ENCODE data around the gene PTRH1.

Gene PTRH1

DNA sequence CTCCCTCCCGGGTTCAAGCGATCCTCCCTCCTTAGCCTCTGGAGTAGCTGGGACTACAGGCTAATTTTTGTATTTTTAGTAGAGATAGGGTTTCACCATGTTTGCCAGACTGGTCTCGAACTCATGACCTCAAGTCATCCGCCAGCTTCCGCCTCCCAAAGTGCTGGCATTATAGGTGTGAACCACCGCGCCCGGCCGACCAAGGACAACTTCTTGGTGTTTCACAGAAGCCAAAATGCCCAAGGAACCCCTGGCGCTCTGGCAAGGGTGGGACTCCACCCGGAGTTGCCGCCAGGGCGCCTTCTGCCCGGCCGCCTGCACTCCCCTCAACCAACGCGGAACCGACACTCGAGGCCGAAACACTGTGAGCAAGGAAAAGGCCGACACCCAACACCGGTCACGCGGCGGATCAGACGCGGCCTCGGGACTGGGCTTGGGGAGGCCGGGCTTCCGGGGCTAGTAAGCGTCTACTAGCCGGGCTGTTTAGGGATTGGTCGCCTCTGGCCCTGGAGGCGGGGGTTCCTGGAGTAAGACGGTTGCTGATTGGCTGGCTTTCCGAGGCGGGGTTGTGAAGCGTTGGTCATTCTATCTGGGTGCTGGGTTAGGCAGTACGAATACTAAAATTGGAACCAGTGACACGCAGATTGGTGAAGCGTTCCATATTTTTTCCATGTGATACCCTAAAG is 16.3 kb downstream of the PTRH1 start:
- in situ Hi-C loops (cut with MboI; ENCODE audit: low sequenced_read_pairs) = no loop called here

DNA sequence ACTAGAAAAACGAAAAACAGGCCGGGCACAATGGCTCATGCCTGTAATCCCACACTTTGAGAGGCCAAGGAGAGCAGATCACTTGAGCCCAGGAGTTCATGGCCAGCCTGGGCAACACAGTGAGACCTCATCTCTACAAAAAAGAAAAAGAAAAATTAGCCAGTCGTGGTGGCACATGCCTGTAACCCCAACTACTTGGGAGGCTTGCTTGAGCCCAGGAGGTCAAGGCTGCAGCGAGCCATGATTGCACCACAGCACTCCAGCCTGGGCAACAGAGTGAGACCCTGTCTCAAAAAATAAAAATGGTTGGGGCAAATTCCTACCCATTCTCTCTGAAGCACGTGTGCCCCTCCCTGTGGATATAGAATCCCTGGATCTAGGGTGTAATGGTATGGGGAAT is 17.1 kb downstream of the PTRH1 start:
- in situ Hi-C loops (cut with MboI; ENCODE audit: low sequenced_read_pairs) = no loop called here

DNA sequence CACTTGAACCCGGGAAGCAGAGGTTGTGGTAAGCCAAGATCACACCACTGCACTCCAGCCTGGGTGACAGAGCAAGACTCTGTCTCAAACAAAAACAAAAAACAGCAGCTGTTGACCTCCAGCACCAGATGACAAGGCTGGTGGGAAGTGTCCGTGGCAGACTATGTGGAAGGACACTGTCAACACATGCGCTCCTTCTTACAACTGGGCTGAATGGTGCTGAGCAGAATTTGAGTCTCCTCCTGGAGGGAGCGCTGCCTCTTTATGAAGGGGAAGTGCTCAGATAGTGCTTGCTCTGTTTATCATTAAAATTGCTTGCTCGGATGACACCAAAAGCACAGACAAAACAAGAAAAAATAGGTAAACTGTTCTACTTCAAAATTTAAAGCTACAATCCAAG is 17.9 kb downstream of the PTRH1 start:
- in situ Hi-C loops (cut with MboI; ENCODE audit: low sequenced_read_pairs) = no loop called here

DNA sequence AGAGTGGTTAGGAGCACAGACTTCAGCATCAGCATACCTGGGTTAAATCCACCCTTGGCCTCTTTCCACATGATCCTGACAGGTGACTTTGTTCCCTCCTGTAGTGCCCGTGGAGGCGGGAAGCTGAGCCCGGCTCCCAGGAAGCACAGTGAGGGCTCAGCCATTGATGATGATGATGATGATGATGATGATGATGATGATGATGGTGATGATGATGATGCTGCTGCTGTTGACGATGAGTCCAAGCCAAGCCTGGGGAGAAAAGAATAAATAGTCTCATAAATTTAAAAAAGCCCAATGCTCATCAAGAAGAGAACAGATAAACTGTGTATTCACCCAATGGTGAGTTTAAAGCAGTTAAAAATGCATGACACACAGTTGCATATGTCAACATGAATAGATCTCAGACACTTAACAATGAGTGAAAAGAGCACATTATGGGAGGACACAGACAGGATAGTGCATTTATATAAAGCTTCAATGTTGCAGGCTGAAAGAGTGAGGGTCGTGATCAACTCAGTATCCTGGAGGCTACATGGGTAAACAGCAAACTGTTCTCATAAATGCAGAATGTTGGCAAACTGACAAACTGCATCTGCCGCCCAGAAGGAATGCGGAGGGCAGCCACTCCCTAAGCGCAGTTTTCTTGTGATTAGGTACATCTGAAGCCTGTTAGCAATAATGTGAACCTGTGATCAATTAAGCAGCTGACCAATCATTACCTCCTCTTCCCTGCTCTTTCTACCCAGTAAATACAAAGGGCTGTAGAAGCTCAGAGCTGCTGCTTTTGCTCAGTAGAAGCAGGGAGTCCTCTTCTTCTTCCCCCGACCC is 20.4 kb downstream of the PTRH1 start:
- in situ Hi-C loops (cut with MboI; ENCODE audit: low sequenced_read_pairs) = no loop called here

DNA sequence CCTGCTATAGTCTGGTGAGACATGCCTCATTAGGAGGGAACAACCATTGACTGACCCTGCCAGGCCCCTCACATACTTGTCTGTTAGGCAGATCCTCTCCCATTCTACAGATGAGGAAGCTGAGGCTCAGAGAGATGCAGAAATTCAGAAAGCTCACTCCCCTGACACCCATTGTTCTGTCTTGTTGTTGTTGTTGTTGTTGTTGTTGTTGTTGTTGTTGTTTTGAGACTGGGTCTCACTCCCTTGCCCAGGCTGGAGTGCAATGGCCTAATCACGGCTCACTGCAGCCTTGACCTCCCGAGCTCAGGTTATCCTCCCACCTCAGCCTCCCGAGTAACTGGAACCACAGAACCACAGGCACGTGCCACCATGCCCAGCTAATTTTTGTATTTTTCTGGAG is 21.8 kb downstream of the PTRH1 start:
- in situ Hi-C loops (cut with MboI; ENCODE audit: low sequenced_read_pairs) = no loop called here

DNA sequence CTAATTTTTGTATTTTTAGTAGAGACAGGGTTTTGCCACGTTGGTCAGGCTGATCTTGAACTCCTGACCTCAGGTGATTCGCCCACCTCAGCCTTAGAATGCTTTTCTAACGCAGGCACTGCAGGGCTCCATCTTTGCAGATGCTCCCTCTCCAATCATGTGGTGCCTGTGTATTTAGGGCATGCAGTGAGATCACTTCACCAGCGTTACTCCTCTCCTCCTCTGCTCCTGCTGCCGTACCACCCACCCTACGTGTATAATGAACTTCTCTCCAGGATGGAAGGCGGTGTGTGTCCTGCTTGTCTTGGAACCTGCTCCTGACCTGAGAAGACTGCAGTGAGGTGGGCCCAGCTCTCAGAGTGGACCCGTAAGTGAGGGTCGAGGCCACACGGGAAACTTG is 22.3 kb downstream of the PTRH1 start:
- in situ Hi-C loops (cut with MboI; ENCODE audit: low sequenced_read_pairs) = no loop called here

DNA sequence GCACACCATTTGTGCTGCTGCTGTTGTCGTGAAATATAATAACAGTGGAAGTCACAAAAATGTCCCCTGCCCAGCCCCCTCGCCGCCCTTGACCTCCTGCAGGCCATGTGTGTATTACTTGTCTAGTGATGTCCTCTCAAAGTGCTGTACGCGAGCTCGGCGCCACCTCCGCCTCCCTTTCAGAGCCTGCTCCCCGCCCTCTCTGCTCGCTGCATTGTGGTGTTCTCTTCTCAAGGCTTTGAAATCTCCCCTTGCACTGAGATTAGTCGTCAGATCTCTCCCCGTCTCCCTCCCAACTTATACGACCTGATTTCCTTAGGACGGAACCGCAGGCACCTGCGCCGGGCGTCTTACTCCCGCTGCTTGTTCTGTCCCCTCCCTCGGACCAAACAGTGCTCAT is 23.4 kb downstream of the PTRH1 start:
- in situ Hi-C loops (cut with MboI; ENCODE audit: low sequenced_read_pairs) = no loop called here

DNA sequence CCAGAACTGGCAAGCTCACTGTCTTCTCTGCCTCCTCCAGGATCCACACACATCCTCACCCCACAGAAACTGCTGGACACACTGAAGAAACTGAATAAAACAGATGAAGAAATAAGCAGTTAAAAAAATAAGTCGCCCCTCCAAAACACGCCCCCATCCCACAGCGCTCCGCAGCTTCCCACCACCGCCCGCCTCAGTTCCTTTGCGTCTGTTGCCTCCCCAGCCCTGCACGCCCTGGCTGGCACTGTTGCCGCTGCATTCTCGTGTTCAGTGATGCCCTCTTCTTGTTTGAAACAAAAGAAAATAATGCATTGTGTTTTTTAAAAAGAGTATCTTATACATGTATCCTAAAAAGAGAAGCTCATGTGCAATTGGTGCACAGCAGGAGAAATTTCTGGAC is 24.7 kb downstream of the PTRH1 start:
- in situ Hi-C loops (cut with MboI; ENCODE audit: low sequenced_read_pairs) = no loop called here

DNA sequence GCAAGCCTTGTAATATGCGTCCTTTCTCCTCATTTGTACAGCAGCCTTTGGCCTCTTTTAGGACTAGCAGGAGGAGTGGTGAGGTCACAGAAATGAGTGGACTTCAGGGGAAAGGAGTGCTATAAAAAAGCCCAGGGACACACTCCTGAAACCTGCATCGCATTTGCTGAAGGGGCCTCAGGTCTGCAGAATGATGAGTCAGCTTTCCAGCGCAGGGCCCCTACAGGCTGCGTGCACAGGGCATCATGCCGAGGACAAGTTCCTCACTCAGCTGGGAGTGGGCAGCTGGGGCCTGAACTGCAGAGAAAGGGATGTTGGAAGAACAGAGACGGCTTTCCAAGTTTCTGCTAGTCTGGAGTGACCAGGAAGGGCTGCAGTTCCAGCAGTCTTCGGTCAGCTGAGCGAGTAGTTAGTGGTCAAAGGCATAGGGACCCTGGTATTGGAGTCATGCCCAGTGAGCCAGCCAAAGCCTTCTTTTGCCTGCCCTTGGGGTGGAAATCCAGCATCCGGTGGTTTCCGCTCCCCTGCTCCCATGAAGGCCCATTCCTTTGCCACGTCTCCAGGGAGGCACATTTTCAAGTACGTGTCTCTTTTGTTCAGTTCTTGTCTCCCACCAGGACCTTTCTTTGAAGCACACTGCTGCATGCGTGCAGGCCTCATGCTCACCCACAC is 26.0 kb downstream of the PTRH1 start:
- in situ Hi-C loops (cut with MboI; ENCODE audit: low sequenced_read_pairs) = no loop called here

DNA sequence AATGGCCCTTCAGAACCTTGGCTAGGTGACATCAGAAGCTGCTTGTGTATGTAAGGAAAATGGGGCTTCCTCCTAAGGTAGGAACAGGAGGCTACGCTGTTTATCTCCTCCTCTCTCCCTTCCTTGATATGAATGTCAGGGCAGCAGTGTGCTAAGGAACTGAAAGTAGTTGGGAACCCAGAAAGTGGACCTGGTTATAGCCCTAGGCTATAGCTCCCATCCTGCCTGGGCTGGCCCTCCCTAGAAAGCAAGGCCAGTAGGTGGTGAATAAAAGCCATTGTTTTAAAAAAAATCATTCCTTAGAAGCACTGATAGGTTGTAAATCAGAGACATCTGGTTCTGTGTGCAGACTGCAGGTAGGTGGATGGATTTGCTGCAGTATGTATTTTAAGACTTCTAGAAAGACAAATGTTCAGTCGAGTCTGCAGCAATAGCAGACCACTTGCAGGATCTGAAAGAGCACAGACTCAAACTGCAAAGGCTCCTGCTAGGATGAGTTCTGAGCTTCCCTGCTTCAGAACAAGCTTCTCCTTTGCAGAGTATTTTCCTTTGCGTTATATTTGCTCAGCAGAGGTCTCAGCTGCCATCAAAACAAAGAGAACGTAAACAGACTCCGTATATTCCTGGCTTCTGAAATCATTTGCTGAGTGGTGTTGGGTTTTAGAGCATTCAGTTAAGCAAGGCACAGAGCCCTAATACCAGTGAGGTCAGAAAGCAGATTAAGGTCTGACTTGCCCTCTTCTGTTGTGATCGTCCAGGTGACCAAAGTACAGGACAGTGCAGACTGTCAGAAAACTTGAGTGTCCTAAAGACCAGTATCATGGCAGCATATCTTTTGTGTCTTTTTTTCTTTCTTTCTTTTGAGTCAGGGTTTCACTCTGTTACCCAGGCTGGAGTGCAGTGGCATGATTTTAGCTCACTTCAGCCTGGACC is 28.7 kb downstream of the PTRH1 start:
- in situ Hi-C loops (cut with MboI; ENCODE audit: low sequenced_read_pairs) = no loop called here

DNA sequence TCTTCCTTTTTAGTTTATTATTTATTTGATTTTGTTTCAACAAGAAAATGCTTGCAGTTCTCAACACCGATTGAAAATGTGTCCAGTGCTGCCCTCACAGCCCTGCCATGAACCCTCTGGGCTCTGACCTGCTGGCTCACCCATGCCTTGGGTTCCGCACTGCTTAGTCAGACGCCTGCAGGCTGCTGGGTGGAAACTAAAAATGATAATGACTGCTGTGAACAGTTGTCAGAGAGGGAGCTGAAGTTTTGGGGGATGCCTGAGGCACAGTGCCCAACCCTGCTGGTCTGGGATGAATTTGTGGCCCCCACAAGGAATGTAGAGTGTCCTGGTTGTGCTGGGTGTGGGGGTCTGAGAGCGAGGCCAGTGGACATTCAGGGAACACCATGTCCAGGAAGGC is 30.9 kb downstream of the PTRH1 start:
- in situ Hi-C loops (cut with MboI; ENCODE audit: low sequenced_read_pairs) = no loop called here

DNA sequence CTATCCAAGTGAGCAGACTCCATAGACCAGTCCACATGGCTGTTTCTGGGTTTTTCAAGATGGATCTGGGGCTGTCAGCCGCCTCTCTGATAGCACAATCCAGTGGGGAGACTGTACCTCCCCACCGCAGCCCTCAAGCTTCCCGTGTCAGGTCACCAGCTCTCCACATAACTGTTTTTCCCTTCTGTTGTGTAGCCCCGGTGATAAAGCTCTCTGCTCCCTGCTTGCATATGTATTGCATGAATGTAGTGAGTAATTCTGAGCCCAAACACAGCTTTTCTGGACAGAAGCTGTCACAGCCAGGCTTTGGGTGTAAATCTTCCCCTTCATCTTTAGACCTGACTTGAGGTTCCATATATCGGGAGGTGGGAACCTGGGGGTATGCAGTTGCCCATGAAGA is 31.7 kb downstream of the PTRH1 start:
- in situ Hi-C loops (cut with MboI; ENCODE audit: low sequenced_read_pairs) = no loop called here

DNA sequence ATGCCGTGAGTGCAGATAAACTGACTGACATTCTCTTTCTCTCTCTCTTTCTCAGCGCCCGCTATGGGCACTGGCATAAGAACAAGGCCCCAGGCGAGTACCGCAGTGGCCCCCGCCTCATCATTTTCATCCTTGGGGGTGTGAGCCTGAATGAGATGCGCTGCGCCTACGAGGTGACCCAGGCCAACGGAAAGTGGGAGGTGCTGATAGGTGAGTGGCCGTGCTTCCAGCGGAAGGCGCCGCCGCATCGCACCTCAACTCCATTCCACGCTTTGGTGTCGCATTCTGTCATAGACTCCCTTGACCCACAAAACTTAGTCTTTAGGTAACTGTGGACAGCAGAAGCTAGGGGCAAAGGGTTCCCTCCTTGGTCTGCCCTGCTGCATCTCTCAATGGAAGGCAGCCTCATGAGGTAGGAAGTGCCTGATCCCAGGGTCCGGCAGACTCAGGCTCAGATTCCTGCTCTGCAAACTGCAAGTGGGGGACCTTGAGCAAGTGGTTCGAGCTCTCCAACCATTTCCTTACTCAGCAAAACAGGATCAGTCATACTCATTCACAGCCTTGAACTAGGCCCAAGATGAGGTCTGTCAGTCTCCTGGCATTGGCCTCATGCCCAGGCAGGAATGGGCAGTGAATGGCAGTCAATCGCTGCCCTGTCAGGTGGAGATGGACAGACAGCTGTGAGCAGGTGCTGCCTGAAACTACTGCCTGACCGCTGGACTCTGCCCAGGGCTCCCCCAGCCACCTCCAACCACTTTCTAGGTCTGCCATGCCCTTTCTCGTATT is 32.9 kb downstream of the PTRH1 start:
- in situ Hi-C loops (cut with MboI; ENCODE audit: low sequenced_read_pairs) = no loop called here

DNA sequence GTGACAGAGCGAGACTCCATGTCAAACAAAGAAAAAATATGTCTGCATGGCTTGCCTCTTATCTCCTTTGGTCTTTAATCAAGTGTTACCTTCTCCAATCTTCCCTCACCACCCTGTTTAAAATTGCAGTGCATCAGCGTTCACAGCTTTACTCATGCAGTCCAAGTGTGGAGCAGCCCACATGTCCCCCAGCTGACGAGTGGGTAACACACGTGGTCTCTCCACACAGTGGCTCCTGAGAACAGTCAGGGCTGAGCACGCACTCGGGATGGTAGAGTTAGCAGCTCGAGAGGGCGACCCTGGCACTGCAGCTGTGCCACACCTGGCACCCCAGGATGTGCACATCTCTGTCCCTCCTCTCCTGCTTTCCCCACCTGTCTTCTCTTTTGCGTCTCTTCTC is 34.6 kb downstream of the PTRH1 start:
- in situ Hi-C loops (cut with MboI; ENCODE audit: low sequenced_read_pairs) = no loop called here

DNA sequence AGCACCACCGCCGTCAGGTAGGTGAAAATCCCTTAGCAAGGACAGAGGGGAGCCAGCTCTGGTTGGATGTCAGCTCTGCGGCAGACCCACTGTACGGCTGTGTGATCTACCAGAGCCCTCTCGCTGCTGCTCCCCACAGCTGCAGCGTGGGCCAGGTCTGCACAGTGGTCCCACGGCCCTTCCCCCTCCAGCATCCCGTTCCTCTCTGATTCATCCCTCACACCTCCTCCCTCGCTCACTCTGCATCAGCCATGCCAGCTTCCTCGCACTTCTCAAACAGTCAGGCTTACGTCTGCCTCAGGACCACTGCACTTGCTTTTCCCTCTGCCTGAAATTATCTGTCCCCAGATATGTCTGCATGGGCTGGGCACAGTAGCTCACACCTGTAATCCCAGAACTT is 35.2 kb downstream of the PTRH1 start:
- in situ Hi-C loops (cut with MboI; ENCODE audit: low sequenced_read_pairs) = no loop called here

DNA sequence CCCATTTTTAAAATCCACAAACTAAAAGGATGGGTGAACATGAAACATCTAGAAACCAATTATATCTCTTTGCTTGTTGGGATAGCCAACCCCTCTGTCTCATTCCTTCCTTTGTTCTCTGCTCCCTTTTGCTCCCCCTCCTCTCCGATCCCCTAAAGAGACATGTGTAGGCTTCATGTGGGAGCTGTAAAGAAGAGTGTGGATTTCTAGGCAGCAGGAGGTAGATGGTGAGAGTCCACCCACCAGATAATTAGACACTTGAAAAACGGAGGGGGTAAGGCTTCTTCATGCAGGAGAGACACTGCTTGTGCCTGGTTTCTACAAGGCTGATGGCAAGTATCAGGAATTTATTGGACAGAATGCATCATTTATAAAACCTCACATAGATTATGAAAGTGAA is 36.0 kb downstream of the PTRH1 start:
- in situ Hi-C loops (cut with MboI; ENCODE audit: low sequenced_read_pairs) = no loop called here

DNA sequence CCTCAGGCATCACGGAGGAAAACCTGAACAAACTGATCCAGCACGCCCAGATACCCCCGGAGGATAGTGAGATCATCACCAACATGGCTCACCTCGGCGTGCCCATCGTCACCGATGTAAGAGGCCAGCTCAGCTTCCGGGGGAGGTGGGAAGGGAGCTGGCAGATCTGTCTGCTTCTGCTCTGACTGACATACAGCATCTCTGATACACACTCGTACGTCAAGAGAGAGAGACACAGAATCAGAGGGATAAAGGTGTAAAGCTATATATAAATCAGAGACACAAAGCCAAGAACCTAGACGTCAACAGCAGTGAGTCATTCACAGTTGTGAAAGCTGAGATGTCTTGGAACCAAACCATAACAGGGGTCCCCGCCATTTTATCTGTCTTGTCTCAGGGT is 38.8 kb downstream of the PTRH1 start:
- in situ Hi-C loops (cut with MboI; ENCODE audit: low sequenced_read_pairs) = no loop called here

DNA sequence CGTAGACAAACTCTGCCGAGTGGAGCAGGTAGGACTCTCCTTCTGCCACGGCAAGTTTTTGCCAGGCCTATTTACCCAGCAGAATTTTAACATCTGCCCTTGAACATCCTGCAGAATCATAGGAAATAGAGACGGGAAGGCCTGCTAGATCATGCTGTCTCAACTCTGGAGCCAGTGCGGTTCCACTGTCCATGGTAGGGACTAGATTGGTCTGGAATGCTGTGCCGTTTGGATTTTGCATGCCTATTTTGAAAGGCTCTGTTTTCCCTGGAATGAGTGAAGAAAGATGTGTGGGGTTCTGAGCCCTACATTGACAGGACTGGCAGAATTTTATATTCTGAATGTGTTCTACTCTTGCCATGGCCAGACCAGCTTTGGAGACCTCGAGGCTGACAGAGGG is 42.2 kb downstream of the PTRH1 start:
- in situ Hi-C loops (cut with MboI; ENCODE audit: low sequenced_read_pairs) = no loop called here

DNA sequence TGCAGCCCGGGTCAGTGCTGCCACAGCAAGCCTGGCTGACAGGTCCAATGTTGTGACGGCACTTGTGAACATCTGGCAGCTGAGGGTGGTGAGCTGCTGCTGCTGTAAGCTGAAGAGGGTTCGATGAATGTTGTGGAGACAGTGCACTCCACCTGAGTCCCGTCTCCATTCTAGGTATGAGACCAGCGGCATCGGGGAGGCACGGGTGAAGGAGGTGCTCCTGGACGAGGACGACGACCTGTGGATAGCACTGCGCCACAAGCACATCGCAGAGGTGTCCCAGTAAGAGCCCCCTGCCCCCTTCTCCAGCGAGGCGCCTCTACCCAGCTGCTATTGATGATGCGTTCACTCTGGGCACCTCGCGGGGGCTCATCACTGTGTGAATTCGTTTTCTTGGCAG is 47.6 kb downstream of the PTRH1 start:
- in situ Hi-C loops (cut with MboI; ENCODE audit: low sequenced_read_pairs) = no loop called here

DNA sequence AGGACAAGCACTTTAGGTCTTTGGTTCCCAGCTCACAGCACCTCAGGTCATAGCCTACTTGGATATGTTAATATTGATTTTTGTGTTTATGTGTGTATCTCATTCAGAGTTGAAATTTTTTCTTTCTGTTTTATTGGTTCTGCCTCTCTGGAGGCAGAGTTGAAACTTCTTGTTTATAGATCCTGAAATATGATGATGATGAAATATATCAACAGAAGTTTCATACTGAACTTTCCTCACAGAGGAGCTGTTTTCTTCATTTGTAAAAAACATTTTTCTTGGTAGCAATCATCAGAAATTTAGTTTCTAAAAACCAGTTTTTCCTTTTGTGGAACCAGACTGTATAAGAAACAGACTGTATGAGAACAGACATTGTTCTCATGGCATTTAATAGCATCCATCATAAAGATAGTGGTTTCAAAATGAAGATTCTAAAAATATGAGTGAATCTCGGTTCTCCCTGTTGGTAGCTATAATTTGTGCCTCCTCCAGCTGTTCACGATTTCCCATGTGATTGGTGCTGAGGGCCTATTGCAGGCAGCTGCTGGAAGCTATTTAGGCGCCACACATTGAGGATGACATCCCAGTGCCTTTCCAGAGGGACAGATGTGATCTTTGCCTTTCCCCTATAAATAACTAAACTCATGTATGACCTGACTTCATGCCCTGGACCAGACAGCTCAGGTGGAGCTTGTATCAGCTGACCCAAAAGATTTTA is 48.2 kb downstream of the PTRH1 start:
- in situ Hi-C loops (cut with MboI; ENCODE audit: low sequenced_read_pairs) = no loop called here

Measured in hTERT RPE-1 (cell line).